Subcutaneous abdominal adipose tissue (tissue), 5 donors: ENCODE results near the gene RASL10A.

ENCODE experiments used
- H3K27ac ChIP-seq: one replicate; pipeline ENCODE4 v1.7.0; 2013; ENCODE audit warnings: low read depth, mild to moderate bottlenecking, inconsistent platforms, low read length, moderate library complexity
- H3K27me3 ChIP-seq, 5 donors: one replicate each; pipeline ENCODE4 v1.7.0; 2013; ENCODE audit warnings: low read length in 5 of 5, inconsistent platforms in 1 of 5; ENCODE audit not compliant: control insufficient read depth in 5 of 5, insufficient read depth in 4 of 5
- H3K36me3 ChIP-seq, 5 donors: one replicate each; pipeline ENCODE4 v1.7.0; 2013; ENCODE audit warnings: low read length in 5 of 5; ENCODE audit not compliant: control insufficient read depth in 5 of 5, insufficient read depth in 5 of 5
- H3K4me1 ChIP-seq, 5 donors: one replicate each; pipeline ENCODE4 v1.7.0; 2013; ENCODE audit warnings: low read length in 5 of 5, mild to moderate bottlenecking in 3 of 5, moderate library complexity in 1 of 5; ENCODE audit not compliant: control insufficient read depth in 5 of 5, insufficient read depth in 5 of 5
- H3K4me3 ChIP-seq, 5 donors: one replicate each; pipeline ENCODE4 v1.7.0; 2013; ENCODE audit warnings: low read length in 5 of 5, low read depth in 1 of 5
- H3K9ac ChIP-seq, 5 donors: one replicate each; pipeline ENCODE4 v1.7.0; 2013; ENCODE audit warnings: low read length in 5 of 5, mild to moderate bottlenecking in 4 of 5, moderate library complexity in 3 of 5
- H3K9me3 ChIP-seq, 5 donors: one replicate each; pipeline ENCODE4 v1.7.0; 2013; ENCODE audit warnings: low read length in 5 of 5; ENCODE audit not compliant: control insufficient read depth in 5 of 5
- donor health status: healthy.
- donor health status: healthy.
- donor health status: healthy.
- donor health status: healthy.
- donor health status: healthy.

Gene RASL10A

DNA sequence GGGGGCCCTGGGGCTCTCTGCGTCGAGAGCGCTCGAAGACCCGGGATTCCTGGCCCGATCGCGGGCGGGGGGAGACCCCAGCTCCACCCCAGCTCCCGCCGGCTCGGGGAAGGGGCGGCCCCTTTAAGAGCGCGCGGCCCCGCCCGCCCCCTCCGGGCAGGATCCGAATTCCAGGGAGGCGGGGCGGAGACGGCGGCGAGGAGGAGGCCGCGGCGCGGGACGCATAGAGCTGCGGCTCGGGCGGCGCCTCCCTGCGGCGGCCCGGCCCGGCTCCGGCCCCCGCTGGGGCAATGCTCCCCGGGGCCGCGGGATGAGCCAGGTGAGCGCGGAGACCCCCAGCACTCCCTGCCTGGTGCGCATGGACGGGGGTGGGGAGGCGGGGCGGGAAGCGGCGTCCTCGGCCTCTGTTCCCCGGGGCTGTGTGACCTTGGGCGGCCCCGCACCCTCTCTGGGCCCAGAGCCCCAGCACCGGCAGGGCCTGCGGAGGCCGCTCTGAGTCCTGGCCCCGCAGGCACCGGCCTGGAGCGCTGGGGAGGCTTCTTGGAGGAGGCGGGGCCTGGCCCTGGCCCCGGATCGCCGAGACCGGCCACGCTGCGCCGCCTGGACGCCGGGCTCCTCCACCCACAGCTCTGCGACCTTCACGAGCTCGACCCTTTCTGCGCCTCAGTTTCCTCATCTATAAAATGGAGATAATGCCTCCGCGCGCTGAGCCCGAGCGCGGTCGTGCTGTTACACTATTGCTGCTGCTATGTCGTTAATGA lies 8.5 kb downstream of the RASL10A start:
- peaks cover 0 to 1% (median 0%) of the 10 kb centered on the region in 5 donors for H3K36me3 ChIP-seq

DNA sequence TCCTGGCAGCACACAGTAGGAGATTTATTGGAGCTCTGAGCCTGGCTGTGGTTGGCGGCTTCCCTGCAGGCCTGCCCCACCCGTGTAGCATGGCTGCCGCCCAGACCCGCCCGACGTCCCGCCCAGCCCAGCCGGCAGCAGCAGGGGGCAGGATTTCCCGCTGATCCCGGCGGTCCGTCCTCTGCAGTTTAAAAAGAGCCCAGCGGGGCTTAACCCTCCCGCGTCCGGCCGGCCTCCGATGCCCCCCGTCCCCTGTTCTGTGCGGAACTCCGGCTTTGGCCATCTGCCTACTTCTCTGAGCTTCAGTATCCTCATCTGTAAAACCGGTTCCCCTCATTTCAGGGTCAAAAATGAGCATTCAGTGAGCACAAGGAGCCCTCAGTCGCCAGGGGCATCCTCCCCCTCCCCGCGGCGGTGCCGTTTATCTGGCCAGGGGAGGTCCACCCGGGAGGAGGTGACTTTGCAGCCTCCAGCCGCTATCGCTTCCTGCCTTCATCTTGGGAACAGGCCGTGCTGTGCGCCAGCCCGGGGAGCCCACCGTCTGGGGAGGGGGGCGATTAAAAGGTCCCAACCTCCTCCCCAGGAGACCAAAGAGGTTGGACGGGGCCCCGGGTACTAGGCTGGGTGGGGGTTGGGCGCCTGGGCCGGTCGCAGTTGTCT lies 9.2 kb downstream of the RASL10A start, which contains the start of gene GAS2L1:
Gene GAS2L1 (plus strand): TSS at position 476 of the 660 bp plus-strand sequence. CDS start 1,456 bp downstream, outside the sequence.
- Histone ChIP-seq H3K36me3 (peaks cover 0 to 4% (median under 1%) of the 10 kb centered on the region in 5 donors), H3K4me3 (peak within 1 kb of the TSS; percentile 84 to 89 (median 86)), H3K27ac (peak within 1 kb of the TSS; percentile 67), H3K27me3 (peaks cover 0 to 3% (median 0%) of the 10 kb centered on the region in 5 donors), H3K4me1 (peaks cover 16 to 66% (median 60%) of the 10 kb centered on the region in 5 donors), H3K9ac (peak within 1 kb of the TSS in 4 of 5 donors; percentile 66 to 85 (median 76)), H3K9me3 (no peaks in the 10 kb centered on the region)

More for the DNA sequence above, 8.5 kb downstream of the RASL10A start:
- H3K9ac ChIP-seq: peak overlapping the region in 4 of 5 donors; percentile 66 to 85 (median 76)
- no peaks in the 10 kb centered on the region for H3K9me3 ChIP-seq
- peaks cover 16 to 71% (median 67%) of the 10 kb centered on the region in 5 donors for H3K4me1 ChIP-seq
- H3K27me3 ChIP-seq: peaks cover 0 to 3% (median 0%) of the 10 kb centered on the region in 5 donors
- H3K4me3 ChIP-seq: peak overlapping the region; percentile 84 to 89 (median 86)
- H3K27ac ChIP-seq: peak overlapping the region; percentile 67

DNA sequence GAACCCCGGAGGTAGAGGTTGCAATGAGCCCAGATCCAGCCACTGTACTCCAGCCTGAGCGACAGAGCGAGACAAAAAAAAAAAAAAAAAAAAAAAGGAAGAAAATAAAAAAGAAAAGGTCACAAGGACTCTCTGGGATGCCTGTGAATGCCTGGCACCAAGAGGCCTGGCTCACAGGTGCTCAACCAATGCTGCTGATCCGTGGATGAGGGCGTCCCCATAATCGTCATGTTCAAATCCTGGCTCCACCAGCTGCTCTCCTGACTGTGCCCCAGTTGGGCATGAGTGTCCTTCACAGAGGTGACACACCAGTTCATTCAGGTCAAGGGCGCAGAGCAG lies 9.7 kb downstream of the RASL10A start:
- H3K27ac ChIP-seq: no peak overlapping the region
- H3K27me3 ChIP-seq: peaks cover 0 to under 1% (median 0%) of the 10 kb centered on the region in 5 donors
- no peaks in the 10 kb centered on the region for H3K9me3 ChIP-seq
- peak overlapping the region in 4 of 5 donors; percentile 84 to 88 (median 85) for H3K4me3 ChIP-seq
- peaks cover 0 to 9% (median 5%) of the 10 kb centered on the region in 5 donors for H3K36me3 ChIP-seq
- peaks cover 13 to 61% (median 56%) of the 10 kb centered on the region in 5 donors for H3K4me1 ChIP-seq
- H3K9ac ChIP-seq: no peak overlapping the region

DNA sequence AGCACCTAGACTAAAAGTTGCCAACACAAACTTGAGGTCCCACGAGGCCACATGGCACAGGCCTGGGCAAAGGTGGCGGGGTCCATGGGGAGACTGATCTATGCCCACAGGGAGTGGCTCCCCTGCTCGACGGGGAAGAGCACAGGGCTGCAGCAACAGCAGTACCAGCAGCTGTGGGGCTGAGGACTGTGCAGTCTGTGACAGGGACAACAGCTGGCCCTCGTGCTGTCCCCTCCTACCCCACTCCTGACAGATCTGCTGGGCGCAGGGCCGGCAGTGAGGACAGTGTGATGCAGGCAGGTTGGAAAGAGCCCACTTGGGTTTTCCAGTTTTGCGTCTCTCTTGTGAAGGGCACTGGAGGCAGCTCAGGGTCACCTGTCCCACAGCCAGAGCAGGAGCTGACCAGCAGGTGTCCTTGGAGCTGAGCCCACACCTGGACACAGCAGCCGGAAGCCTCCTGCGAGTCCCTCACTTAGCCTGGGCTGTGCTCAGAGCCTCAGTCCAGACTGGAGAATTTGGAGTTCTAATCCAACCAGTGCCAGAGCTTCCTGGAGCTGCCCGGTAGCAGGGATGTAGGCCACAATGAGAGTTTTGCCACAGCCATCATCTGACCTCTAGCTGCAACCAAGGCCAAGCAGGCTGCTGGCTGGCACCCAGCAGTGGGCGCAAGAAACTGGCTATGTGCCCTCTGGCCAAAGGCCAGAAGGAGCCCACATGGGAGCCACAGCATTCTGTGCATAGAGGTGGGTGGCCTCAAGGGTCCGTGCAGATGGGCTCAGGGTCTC lies 12.6 kb downstream of the RASL10A start:
- H3K27me3 ChIP-seq: no peaks in the 10 kb centered on the region
- no peak overlapping the region for H3K27ac ChIP-seq
- H3K9ac ChIP-seq: peak overlapping the region in 1 of 5 donors; percentile 25
- H3K9me3 ChIP-seq: no peaks in the 10 kb centered on the region
- H3K4me1 ChIP-seq: peaks cover 2 to 33% (median 29%) of the 10 kb centered on the region in 5 donors
- H3K4me3 ChIP-seq: no peak overlapping the region
- peaks cover 0 to 39% (median 31%) of the 10 kb centered on the region in 5 donors for H3K36me3 ChIP-seq

DNA sequence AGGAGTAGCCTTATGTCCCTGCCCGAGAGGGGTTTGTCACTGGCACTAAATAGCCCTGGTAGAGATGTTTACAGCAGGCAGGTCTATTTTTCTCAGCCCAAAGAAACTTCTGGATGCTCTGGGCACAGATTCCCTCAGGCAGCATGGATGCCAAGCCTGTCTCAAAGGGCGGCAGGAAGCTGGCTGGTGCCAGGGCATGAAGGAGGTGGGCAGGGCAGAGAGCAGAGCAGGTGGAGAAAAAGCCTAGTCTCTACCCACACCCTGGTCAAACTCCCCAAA lies 13.2 kb downstream of the RASL10A start:
- peaks cover 2 to 28% (median 24%) of the 10 kb centered on the region in 5 donors for H3K4me1 ChIP-seq
- no peaks in the 10 kb centered on the region for H3K27me3 ChIP-seq
- no peak overlapping the region for H3K9ac ChIP-seq
- no peak overlapping the region for H3K4me3 ChIP-seq
- no peak overlapping the region for H3K27ac ChIP-seq
- peaks cover 0 to 44% (median 37%) of the 10 kb centered on the region in 5 donors for H3K36me3 ChIP-seq
- no peaks in the 10 kb centered on the region for H3K9me3 ChIP-seq

GRCh38 chr22:29301716-29302401 lies 13.6 kb downstream of the RASL10A start:
- no peak overlapping the region for H3K4me3 ChIP-seq
- H3K4me1 ChIP-seq: peaks cover 2 to 27% (median 22%) of the 10 kb centered on the region in 5 donors
- H3K9me3 ChIP-seq: no peaks in the 10 kb centered on the region
- no peak overlapping the region for H3K9ac ChIP-seq
- H3K27ac ChIP-seq: no peak overlapping the region
- no peaks in the 10 kb centered on the region for H3K27me3 ChIP-seq
- H3K36me3 ChIP-seq: peaks cover 0 to 49% (median 41%) of the 10 kb centered on the region in 5 donors

DNA sequence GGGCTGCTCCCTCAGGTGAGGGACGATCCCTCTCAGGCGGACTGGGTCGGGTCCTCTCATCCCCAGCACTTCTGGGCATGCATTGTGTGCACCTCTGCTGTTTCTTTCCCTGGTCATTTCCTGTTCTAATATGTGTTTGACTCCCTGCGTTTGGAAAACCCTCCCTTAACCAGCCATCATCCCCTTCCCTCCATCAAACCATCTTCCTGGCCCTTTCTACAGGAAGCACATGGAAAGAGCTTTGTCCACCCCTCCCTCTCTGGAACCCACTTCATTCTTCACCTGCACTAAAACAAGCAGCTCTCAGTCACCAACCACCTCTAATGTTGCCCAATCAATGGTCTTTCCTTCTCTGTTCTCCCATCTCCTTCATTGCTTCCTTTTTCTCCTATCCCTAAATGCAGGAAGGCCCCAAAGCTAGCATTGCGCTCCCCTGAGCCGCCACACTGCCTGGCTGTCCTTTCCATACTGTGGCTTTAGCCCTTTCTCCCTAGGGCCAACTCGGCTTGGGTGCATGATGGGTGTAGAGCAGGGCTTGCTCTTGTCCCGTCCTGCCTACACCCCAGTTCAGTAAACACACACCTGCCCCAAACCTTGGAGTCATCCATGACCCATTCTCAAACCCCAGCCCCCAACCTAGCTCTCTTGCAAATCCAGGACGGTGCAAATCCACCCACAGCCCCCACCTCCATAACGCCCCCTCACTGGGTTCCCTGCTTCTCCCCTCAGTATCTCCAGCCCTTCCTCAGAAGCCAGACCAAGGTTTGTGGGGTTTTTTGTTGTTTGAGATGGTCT lies 14.5 kb downstream of the RASL10A start:
- Histone ChIP-seq H3K27me3 (no peaks in the 10 kb centered on the region), H3K9ac (no peak overlapping the region), H3K4me1 (peaks cover 2 to 20% (median 17%) of the 10 kb centered on the region in 5 donors), H3K27ac (no peak overlapping the region), H3K4me3 (no peak overlapping the region), H3K36me3 (peaks cover 4 to 57% (median 50%) of the 10 kb centered on the region in 5 donors), H3K9me3 (no peaks in the 10 kb centered on the region)

- Histone ChIP-seq H3K9me3 (no peaks in the 10 kb centered on the region), H3K27me3 (no peaks in the 10 kb centered on the region), H3K27ac (no peak overlapping the region), H3K4me1 (peaks cover 0 to 18% (median 14%) of the 10 kb centered on the region in 5 donors), H3K4me3 (no peak overlapping the region), H3K36me3 (peaks cover 6 to 63% (median 56%) of the 10 kb centered on the region in 5 donors), H3K9ac (no peak overlapping the region)
Measured at GRCh38 chr22:29300467-29300806, 15.1 kb downstream of the RASL10A start.
